Measurements from ENCODE around the gene RIPK4.
"Not testable (repeated sequence)": the region's sequence is repeated elsewhere in the genome, so short reads cannot be mapped to it uniquely, and the experiment has no call there.

Gene RIPK4

DNA sequence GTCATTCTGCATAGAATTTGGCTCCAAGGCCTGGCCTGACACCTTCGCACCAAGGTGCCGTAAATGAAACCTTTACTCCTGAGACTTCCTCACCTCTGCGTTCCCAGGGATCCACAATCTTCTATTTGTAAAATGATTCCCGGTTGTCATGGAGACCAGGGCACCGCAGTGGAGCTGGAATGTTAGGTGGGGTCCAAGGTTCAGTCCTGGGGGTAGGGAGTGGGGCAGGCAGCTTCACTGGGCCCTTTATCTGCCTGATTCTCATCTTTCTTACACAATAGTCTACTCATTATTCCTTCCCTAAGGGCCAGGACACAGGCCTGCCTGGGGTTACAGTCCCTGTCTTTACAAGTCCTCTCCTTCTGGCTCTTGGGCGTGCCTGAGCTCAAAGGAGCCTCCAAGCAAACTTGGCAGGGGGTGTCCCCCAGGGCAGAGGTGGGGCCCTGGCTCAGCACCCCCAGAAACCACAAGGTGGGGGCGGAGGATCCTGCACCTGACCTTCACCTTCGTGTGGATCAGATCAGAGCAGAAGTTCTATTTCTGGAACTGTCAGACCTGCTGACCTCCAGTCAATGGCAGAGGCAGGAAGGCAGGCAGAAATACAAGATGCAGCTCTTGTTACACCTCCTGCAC, 51.1 kb downstream of the RIPK4 start:
- TF ChIP-seq ZFX (IDR thresholded peaks at IDR 0.05): no peak
- TF ChIP-seq, protein P1, sequence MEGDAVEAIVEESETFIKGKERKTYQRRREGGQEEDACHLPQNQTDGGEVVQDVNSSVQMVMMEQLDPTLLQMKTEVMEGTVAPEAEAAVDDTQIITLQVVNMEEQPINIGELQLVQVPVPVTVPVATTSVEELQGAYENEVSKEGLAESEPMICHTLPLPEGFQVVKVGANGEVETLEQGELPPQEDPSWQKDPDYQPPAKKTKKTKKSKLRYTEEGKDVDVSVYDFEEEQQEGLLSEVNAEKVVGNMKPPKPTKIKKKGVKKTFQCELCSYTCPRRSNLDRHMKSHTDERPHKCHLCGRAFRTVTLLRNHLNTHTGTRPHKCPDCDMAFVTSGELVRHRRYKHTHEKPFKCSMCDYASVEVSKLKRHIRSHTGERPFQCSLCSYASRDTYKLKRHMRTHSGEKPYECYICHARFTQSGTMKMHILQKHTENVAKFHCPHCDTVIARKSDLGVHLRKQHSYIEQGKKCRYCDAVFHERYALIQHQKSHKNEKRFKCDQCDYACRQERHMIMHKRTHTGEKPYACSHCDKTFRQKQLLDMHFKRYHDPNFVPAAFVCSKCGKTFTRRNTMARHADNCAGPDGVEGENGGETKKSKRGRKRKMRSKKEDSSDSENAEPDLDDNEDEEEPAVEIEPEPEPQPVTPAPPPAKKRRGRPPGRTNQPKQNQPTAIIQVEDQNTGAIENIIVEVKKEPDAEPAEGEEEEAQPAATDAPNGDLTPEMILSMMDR (conservative IDR thresholded peaks at IDR 0.05): no peak
- no peak overlapping the region for H3K27ac ChIP-seq

DNA sequence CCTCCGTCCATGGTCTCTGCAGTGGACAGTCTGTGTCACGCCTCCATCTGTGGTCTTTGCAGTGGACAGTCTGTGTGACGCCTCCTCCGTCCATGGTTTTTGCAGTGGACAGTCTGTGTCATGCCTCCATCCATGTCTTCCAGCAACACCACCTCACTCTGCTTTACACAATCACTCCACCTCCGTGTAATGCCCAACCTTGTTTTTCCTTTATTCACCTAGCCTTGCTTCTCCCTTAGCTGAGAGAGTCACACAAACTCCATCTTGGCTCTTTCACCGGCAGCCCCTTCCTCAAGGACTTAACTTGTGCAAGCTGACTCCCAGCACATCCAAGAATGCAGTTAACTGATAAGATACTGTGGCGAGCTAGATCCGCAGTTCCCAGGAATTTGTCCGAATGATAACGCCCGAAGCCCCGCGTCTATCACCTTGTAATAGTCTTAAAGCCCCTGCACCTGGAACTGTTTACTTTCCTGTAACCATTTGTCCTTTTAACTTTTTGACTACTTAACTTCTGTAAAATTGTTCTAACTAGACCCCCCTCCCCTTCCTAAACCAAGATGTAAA, 52.5 kb downstream of the RIPK4 start:
- not testable (repeated sequence) for H3K27ac ChIP-seq

DNA sequence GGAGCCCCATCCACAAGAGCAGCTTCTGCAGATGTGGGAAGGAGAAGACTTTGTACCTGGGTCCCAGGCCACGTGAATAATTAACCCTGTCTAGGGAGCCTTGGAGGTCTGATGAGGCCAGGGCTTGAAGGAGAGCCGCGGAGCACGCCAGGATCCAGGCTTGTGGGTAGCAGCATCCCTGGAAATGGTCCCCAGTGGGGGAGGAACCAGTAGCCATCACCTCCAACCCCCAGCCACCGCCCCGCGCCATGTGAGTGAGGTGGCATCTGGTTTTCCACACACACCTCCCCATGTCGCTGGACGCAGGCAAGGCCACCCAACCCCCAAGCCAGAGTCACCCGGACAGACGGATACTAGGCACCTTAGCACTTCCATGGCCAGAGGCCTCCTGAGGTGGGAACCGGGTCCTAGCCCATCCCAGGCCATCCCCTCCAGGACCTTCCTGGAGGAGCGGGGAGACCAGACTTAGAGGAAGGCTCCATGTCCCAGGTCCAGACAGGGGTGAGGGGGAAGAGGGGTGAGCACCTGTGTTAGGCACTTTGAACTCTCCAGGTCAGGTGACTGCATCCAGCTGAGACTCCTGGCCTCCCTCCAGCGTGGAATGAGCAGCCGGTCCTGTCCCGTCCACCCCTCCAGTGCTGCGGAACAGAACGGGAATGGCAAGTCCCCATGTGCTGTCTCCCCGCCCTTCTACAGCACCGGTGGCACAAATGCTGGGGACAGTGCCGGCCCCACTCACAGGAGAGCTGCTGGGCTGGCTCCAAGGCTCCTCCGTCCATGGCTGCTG, 53.2 kb downstream of the RIPK4 start:
- no peak overlapping the region for H3K27ac ChIP-seq
- TF ChIP-seq ZFX (IDR thresholded peaks at IDR 0.05): no peak
- TF ChIP-seq, protein P1 (conservative IDR thresholded peaks at IDR 0.05): no peak

DNA sequence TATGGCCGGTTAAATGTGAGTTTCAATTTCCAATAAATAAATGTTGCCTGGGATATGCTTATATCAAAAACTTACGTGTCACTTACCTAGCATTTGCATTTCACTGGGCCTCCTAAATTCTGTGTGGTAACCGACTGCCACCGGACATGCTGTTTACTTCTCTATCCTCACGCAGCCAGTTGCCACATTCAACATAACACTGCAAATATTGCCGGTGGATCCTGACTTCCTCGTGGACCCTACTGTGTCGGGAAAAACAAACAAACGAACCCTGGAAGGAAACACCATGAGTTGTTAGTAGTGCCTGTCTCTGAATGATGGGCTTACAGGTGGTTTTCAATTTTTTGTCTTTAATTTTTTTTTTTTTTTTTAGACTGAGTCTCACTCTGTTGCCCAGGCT, 54.1 kb downstream of the RIPK4 start:
- TF ChIP-seq, protein P1 (conservative IDR thresholded peaks at IDR 0.05): no peak
- TF ChIP-seq ZFX (IDR thresholded peaks at IDR 0.05): no peak
- H3K27ac ChIP-seq: no peak overlapping the region

DNA sequence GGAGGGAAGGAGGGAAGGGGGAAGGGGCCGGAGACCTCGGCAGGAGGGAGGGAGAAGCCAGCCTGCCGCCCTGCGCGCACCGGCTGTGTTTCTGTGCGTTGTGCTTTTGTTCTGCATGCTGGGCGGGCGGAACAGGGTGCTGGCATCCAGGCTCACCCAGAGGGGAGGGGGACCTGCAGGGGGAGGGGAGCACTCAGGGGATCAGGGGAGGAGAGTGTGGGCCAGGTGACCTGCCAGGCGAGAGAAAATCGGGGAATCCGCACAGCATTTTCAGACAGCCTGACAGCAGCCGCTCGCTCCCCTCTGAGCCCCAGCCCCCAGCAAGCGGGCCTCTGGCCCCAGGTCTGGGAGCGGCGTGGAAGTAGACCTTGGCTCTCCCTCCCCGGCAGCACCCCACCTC, 54.7 kb downstream of the RIPK4 start:
- H3K27ac ChIP-seq: no peak overlapping the region; the same call in 1 of the 2 replicates
- TF ChIP-seq, protein P1 (conservative IDR thresholded peaks at IDR 0.05): no peak
- TF ChIP-seq ZFX (IDR thresholded peaks at IDR 0.05): no peak

DNA sequence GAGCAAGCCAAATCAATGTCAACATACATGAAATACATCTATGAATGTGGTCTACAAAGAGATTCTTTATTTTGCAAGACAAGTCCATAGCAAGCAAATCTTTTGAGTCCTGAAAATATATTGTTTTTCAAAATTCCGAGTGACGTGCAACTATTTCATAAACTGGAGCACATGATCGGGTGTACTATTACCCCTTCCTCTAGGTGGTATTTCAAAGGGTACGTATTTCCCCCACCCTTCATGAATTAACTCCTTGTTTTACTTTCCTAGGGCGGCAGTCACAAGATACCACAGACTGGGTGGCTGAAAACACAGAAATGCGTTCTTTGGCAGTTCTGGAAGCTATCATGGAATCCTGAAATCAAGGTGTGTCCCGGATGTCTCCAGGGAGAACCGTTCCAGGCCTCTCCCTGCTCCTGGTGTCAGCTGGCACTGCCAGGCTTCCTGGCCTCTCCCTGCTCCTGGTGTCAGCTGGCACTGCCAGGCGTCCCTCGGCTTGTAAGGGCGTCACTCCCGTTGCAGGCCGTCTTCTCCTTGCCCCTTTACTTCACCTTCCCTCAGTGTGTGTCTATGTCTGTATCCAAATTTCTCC, 55.3 kb downstream of the RIPK4 start:
- no peak overlapping the region; the same call in 1 of the 2 replicates for H3K27ac ChIP-seq
- TF ChIP-seq, protein P1 (conservative IDR thresholded peaks at IDR 0.05): no peak
- TF ChIP-seq ZFX (IDR thresholded peaks at IDR 0.05): no peak

DNA sequence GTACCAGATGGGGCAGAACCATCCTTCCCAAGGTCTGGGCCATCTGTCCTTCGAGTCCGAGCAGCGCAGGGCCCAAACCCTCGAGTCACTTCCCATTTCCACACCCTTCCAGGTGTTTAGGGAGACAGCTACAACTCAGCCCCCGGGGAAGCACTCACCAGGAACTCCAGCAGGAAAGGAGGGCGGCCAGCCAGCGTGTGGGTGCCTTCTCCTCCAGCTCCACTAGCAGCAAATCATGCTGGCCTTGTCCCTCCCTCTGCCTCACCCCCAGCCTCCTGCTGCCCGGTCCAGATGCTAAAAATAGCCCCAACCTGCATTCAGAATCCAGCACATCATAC, 56.1 kb downstream of the RIPK4 start:
- TF ChIP-seq, protein P1 (conservative IDR thresholded peaks at IDR 0.05): no peak
- no peak for TF ChIP-seq ZFX (IDR thresholded peaks at IDR 0.05)
- H3K27ac ChIP-seq: no peak overlapping the region
